Stimulated activated CD4-positive, alpha-beta T cell treated with anti-CD3 and anti-CD28 coated beads, Interleukin-4, amount 100 ng/mL, for 24 hours (primary cell): Measurements from ENCODE around the gene OGA.

Source experiments
- DNase-seq: peaks from one replicate; pipeline ENCODE4 v3.0.0-alpha.2; 2020

Gene OGA

DNA sequence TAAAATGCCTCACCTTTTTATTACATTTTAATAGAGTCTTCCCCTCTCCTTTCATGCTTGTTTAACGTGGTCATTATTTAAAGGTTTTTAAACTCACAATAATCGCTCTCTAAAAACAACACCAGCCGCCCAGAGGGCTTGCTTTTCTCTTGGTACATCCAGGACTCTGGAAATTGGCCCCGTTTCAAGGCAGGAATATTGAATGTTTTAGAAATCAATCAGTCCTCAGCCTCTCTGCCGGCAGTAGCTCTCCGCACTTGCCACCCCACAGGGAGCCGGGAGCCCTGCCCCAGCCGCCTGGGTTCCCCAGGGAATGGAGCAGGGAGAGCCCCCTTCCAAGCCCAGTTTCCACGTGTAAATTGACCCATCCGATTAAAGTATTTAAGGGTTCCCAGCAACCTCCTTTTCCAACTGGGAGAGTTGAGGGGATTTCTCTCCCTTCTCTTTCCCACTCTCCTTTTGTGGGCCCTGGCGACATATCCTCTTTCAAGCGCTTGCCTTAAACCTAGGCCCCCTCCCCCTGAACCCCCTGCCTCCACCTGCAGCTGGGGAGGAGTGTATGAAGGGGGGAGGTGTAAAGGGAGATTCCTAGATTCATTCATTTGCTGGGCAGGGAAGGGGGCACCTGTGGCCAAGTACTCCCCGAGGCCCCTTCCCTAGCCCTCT is 44.2 kb downstream of the OGA start:
- DNase-seq = no peak

DNA sequence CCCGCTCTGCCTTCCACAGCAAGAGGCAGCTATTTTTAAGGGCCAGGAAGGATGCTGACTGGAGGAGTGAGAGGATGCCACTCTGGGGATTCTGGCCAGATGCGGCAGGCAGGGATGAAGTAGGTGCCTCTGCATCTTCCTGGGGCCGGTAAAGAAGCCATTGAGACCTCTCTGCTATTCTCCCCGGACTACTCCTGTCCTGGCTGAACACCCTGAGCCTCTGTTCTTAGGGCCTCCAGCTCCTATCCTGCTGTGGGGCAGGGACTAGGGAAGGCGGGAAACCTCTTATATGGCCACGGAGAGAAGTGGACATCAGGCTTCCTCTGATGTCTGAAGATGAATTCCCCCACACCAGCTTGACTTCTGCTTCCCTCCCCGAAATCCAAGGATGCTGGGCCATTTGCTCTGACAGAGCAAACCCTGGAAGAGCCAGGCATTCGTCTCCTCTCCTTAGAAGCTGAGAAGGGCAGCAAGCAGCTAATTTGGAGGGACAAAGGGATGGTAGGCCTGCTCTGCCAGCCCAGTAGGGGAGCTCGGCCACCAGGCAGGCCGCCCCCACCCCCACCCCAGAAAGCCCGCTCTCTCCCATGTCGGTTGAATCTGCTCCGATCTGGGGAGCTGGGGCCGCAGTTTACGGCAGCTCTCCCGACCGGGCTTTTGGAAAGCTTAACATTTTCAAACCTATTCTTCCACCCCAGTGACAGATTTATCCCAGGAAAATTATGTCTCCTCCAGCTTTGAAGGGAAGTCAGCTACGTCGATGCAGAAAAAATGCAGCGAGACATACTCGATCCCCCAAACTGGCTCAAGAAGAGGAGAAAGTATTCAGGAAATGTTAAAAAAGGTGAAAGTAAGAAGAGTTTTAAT is 45.1 kb downstream of the OGA start:
- DNase-seq = no peak

- no peak for DNase-seq
Observed at GRCh38 chr10:101772017-101772894, 46.0 kb downstream of the OGA start.

DNA sequence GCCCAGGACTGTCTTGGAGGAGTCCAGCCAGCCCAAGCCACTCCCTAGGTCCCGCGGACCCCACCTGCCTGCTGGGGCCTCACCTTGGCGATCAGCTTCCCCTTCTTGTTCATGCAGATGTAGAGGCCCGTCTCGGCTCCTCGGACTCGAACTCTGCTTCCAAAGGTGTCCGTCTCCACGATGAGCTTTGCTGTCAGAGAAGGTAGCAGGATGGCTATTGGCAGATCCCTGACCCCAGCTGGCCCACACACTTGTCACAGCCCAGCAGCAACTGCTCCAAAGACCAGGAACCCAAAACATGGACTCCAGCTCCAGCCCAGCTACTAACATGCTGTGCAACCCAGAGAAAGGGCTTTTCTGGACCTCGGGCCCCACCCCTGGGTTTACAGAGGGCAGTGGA is 46.9 kb downstream of the OGA start:
- DNase-seq = no peak

GRCh38 chr10:101770331-101771215 is 47.7 kb downstream of the OGA start:
- DNase-seq = no peak

GRCh38 chr10:101769541-101770180 is 48.6 kb downstream of the OGA start:
- DNase-seq = no peak

- no peak for DNase-seq
Observed at GRCh38 chr10:101768791-101769170, 49.5 kb downstream of the OGA start.

GRCh38 chr10:101767966-101768790 is 50.1 kb downstream of the OGA start:
- DNase-seq = no peak

GRCh38 chr10:101767600-101767945 is 50.7 kb downstream of the OGA start:
- no peak for DNase-seq

- DNase-seq = no peak
Observed at GRCh38 chr10:101766753-101767599, 51.3 kb downstream of the OGA start.

- DNase-seq = no peak
Observed at GRCh38 chr10:101766306-101766705, 51.9 kb downstream of the OGA start.

GRCh38 chr10:101763141-101763846 is 55.0 kb downstream of the OGA start:
- DNase-seq = no peak

DNA sequence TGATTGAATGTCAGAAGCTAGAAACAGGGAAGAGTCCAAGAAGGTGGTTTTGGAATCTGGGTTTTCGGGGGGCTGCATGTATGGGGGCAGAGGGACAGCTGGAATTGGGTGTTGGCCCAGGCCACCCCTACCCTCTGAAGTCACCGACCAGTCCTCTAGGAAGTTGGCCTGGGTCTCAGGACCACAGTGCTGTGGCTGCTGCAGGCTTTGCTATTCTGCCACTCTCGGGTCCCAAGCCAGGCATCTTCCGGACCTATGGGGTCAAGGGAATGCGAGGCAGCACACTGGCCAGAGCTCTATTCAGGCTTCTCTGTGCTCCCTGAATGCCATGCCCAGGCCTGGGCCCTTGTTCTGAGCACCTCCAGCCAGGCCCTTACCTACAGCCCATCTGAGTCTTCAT is 55.5 kb downstream of the OGA start:
- no peak for DNase-seq

DNA sequence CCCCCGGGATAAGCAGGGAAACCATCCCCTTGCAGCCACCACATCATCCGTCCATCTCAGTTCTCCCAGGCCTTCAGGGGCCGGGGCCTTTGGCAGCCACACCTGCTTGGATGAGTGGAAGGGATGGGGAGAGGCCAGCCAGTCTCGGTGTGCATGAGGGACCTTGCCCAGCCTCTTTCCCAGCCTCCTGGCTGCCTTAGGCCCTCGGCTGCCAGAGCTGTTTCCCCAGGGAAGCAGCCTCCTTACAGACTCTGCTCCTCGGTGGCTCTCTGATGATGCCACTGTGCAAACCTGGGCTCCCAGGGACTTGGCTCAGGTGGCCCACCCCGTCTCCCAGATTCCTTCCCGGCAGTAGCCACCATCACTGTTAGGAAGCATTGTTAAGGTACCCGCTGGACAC is 57.0 kb downstream of the OGA start:
- no peak for DNase-seq

DNA sequence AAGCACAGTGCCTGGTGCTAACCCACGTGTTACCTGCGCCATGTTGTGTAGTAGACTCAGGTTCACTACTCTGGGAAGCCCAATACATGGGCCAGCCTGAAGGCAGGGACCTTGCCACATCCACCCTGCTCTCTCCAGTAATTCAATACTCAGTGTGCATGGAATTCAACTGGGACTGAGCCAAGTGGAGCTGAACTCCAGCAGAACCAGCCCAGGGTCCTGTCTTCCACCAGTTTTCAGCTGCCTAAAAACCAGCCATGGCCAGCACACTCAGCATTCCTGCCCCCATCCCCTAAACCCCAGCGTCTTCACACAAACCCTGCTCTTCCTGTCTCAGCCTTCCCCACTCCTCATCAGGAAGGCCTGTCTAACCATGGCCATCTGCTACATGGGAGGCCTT is 57.7 kb downstream of the OGA start:
- no peak for DNase-seq

GRCh38 chr10:101759309-101760247 is 58.7 kb downstream of the OGA start:
- DNase-seq = no peak

DNA sequence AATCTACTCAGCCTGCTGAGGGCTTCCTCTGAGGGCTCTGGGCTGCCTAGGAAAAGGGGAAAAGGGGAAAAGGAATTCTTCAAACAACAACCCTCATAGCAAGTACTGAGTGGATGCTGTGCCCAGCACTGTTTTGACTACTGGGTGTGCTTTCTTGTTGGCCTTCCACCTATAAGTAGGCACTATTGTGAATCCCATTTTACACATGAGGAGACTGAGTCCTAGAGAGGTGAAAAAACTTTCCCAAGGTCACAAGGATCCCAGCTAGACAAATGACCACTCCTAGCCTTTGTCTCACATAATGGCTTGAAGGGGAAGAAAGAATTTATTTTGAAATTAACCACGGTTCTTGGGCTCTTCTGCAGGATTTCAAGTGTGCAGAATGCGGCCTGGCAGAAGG is 59.4 kb downstream of the OGA start:
- no peak for DNase-seq

GRCh38 chr10:101752241-101752640 is 66.0 kb downstream of the OGA start:
- no peak for DNase-seq
